ENCODE measurements around the gene GSTM2. TPM values are rescaled to one million over a fixed set of nuclear protein-coding genes. Genes with fewer than 3 reads are reported as not detected.
"Not testable (repeated sequence)": the region's sequence is repeated elsewhere in the genome, so short reads cannot be mapped to it uniquely, and the experiment has no call there.

GSTM2 gene
- total RNA-seq, 1 experiment from 2014 or later, result 47.3 TPM

GRCh38 chr1:109687641-109688499, 20.0 kb downstream of the GSTM2 start, which contains the start of gene GSTM1:
Gene GSTM1 (plus strand): TSS chr1:109687817. CDS start chr1:109687874, 57 bp downstream.
- no peaks in the 10 kb centered on the region for H3K4me1 ChIP-seq (ENCODE audit: insufficient read depth, low read length, poor library complexity, severe bottlenecking)
- intact Hi-C loops (cut with micrococcal nuclease; ENCODE audit: unreplicated experiment), result no loop called here
- no peaks in the 10 kb centered on the region for H3K27me3 ChIP-seq (replicated peaks; ENCODE audit: insufficient read depth, low read depth, low read length, poor library complexity)
- POLR2A ChIA-PET (ENCODE audit: low non-redundant PET), result interaction anchor here (1.3 kb wide), 1 partner anchor 24 kb away, joined by 16 read pairs; the partner anchor contains the start of gene GSTM5
- peaks cover 11% of the 10 kb centered on the region for H3K36me3 ChIP-seq (ENCODE audit: insufficient read depth, low read length, poor library complexity, severe bottlenecking)
- BruUV-seq (replicated peaks), result TSS peak; percentile 28
- CTCF ChIA-PET, result interaction anchor here (0.6 to 1.5 kb wide), 5 partner anchors 24 to 297 kb away, joined by 3 to 12 read pairs (median 8); partner anchors contain the start of genes AHCYL1 and GSTM5
- H3K27ac ChIP-seq (ENCODE audit: low read depth, low read length, poor library complexity, severe bottlenecking), result peak within 1 kb of the TSS; percentile 82
- DNase-seq (ENCODE audit: low spot score), result peak; percentile 91
- H3K4me3 ChIP-seq (ENCODE audit: low read depth, low read length, poor library complexity, severe bottlenecking), result peak within 1 kb of the TSS; percentile 64
- TF ChIP-seq EZH2 (IDR thresholded peaks at IDR 0.05; ENCODE audit: borderline replicate concordance, low read depth, low read length, poor library complexity, severe bottlenecking) (no peak), CTCF (conservative IDR thresholded peaks at IDR 0.05; ENCODE audit: low read depth, low read length) (peak; percentile 55)
- no peaks in the 10 kb centered on the region for H3K9me3 ChIP-seq (ENCODE audit: low read depth, low read length, poor library complexity, severe bottlenecking)

GRCh38 chr1:109689844-109690405, 22.1 kb downstream of the GSTM2 start:
- no peaks in the 10 kb centered on the region for H3K27me3 ChIP-seq (replicated peaks; ENCODE audit: insufficient read depth, low read depth, low read length, poor library complexity)
- H3K4me3 ChIP-seq (ENCODE audit: low read depth, low read length, poor library complexity, severe bottlenecking), result no peak overlapping the region
- no peak for TF ChIP-seq CTCF (conservative IDR thresholded peaks at IDR 0.05; ENCODE audit: low read depth, low read length)
- H3K9me3 ChIP-seq (ENCODE audit: low read depth, low read length, poor library complexity, severe bottlenecking), result no peaks in the 10 kb centered on the region
- CTCF ChIA-PET, result no interaction called here
- POLR2A ChIA-PET (ENCODE audit: low non-redundant PET), result no interaction called here
- peaks cover 11% of the 10 kb centered on the region for H3K36me3 ChIP-seq (ENCODE audit: insufficient read depth, low read length, poor library complexity, severe bottlenecking)
- H3K4me1 ChIP-seq (ENCODE audit: insufficient read depth, low read length, poor library complexity, severe bottlenecking), result no peaks in the 10 kb centered on the region
- H3K27ac ChIP-seq (ENCODE audit: low read depth, low read length, poor library complexity, severe bottlenecking), result no peak overlapping the region
- BruUV-seq (replicated peaks), result no TSS peak
- DNase-seq (ENCODE audit: low spot score), result no peak
- intact Hi-C loops (cut with micrococcal nuclease; ENCODE audit: unreplicated experiment), result no loop called here

GRCh38 chr1:109691759-109692158, 23.9 kb downstream of the GSTM2 start:
- no peak for DNase-seq (ENCODE audit: low spot score)
- Histone ChIP-seq H3K36me3 (ENCODE audit: insufficient read depth, low read length, poor library complexity, severe bottlenecking) (peaks cover 11% of the 10 kb centered on the region), H3K9me3 (ENCODE audit: low read depth, low read length, poor library complexity, severe bottlenecking) (no peaks in the 10 kb centered on the region), H3K4me3 (ENCODE audit: low read depth, low read length, poor library complexity, severe bottlenecking) (no peak overlapping the region), H3K27ac (ENCODE audit: low read depth, low read length, poor library complexity, severe bottlenecking) (no peak overlapping the region), H3K4me1 (ENCODE audit: insufficient read depth, low read length, poor library complexity, severe bottlenecking) (no peaks in the 10 kb centered on the region), H3K27me3 (replicated peaks; ENCODE audit: insufficient read depth, low read depth, low read length, poor library complexity) (no peaks in the 10 kb centered on the region)
- POLR2A ChIA-PET (ENCODE audit: low non-redundant PET), result no interaction called here
- CTCF ChIA-PET, result interaction anchor here (0.6 kb wide), 1 partner anchor 61 kb away, joined by 9 read pairs; no protein-coding TSS in a partner anchor
- intact Hi-C loops (cut with micrococcal nuclease; ENCODE audit: unreplicated experiment), result no loop called here
- TF ChIP-seq EZH2 (IDR thresholded peaks at IDR 0.05; ENCODE audit: borderline replicate concordance, low read depth, low read length, poor library complexity, severe bottlenecking) (no peak), CTCF (conservative IDR thresholded peaks at IDR 0.05; ENCODE audit: low read depth, low read length) (no peak)
- no TSS peak for BruUV-seq (replicated peaks)

- H3K4me1 ChIP-seq (ENCODE audit: insufficient read depth, low read length, poor library complexity, severe bottlenecking); POLR2A ChIA-PET (ENCODE audit: low non-redundant PET); H3K27ac ChIP-seq (ENCODE audit: low read depth, low read length, poor library complexity, severe bottlenecking); DNase-seq (ENCODE audit: low spot score); H3K9me3 ChIP-seq (ENCODE audit: low read depth, low read length, poor library complexity, severe bottlenecking); H3K4me3 ChIP-seq (ENCODE audit: low read depth, low read length, poor library complexity, severe bottlenecking); BruUV-seq (replicated peaks); CTCF ChIA-PET; H3K27me3 ChIP-seq (replicated peaks; ENCODE audit: insufficient read depth, low read depth, low read length, poor library complexity); intact Hi-C loops (cut with micrococcal nuclease; ENCODE audit: unreplicated experiment): not testable (repeated sequence)
- H3K36me3 ChIP-seq (ENCODE audit: insufficient read depth, low read length, poor library complexity, severe bottlenecking), result peaks cover 11% of the 10 kb centered on the region
These were observed 26.5 kb downstream of the GSTM2 start for GRCh38 chr1:109694400-109694799.

- DNase-seq (ENCODE audit: low spot score); H3K9me3 ChIP-seq (ENCODE audit: low read depth, low read length, poor library complexity, severe bottlenecking); H3K36me3 ChIP-seq (ENCODE audit: insufficient read depth, low read length, poor library complexity, severe bottlenecking); POLR2A ChIA-PET (ENCODE audit: low non-redundant PET); H3K4me3 ChIP-seq (ENCODE audit: low read depth, low read length, poor library complexity, severe bottlenecking); CTCF ChIA-PET; intact Hi-C loops (cut with micrococcal nuclease; ENCODE audit: unreplicated experiment); H3K27me3 ChIP-seq (replicated peaks; ENCODE audit: insufficient read depth, low read depth, low read length, poor library complexity); H3K4me1 ChIP-seq (ENCODE audit: insufficient read depth, low read length, poor library complexity, severe bottlenecking); H3K27ac ChIP-seq (ENCODE audit: low read depth, low read length, poor library complexity, severe bottlenecking); BruUV-seq (replicated peaks): not testable (repeated sequence)
These were observed 27.3 kb downstream of the GSTM2 start for GRCh38 chr1:109695138-109695537.
